Naive thymus-derived CD4-positive, alpha-beta T cell (primary cell): ENCODE measurements around the gene SNX30. TPM values are rescaled to one million over a fixed set of nuclear protein-coding genes. Genes with fewer than 3 reads are reported as not detected.

Source experiments
- ATAC-seq: fragments of 150-1000 bp; cut with Tn5 transposase; 2 replicates; pipeline ENCODE4 v1.10.0; 2021; ENCODE audit warnings: mild to moderate bottlenecking, moderate library complexity
- CTCF ChIA-PET: fragments of 350-600 bp; sonication (Branson Sonifier 250); formaldehyde crosslinking; loops from one replicate; lab custom pipeline; 2021; ENCODE audit warnings: antibody characterized with exemption; lab: Charles Lee
- POLR2A ChIA-PET: fragments of 350-600 bp; sonication (Branson Sonifier 250); formaldehyde crosslinking; loops from one replicate; lab custom pipeline; 2021; ENCODE audit warnings: antibody characterized with exemption, inconsistent platforms; lab: Charles Lee
- DNase-seq, 9 donors: peaks; one replicate each; pipeline versions ENCODE4 v3.0.0 to v3.0.0-alpha.2; 2020 to 2022; ENCODE audit warnings: mixed read lengths in 1 of 9
- H3K27ac ChIP-seq: one replicate; pipeline ENCODE4 v1.7.0; 2013; ENCODE audit warnings: mild to moderate bottlenecking, low read depth, low read length, moderate library complexity
- H3K27me3 ChIP-seq, 2 donors: one replicate each; pipeline ENCODE4 v1.7.0; 2013; ENCODE audit warnings: low read length in 2 of 2, mild to moderate bottlenecking in 2 of 2, moderate library complexity in 2 of 2; ENCODE audit not compliant: control insufficient read depth in 2 of 2, insufficient read depth in 2 of 2
- H3K36me3 ChIP-seq, 3 experiments: 1 replicate in 2 of 3; 2 replicates in 1 of 3; pipeline ENCODE4 v1.7.0; 2013; ENCODE audit warnings: low read length in 3 of 3, mild to moderate bottlenecking in 3 of 3, moderate library complexity in 1 of 3; ENCODE audit not compliant: insufficient read depth in 3 of 3, control insufficient read depth in 2 of 3
- H3K4me1 ChIP-seq, 2 donors: one replicate each; pipeline ENCODE4 v1.7.0; 2013; ENCODE audit warnings: low read length in 2 of 2, mild to moderate bottlenecking in 2 of 2, moderate library complexity in 1 of 2; ENCODE audit not compliant: control insufficient read depth in 2 of 2, insufficient read depth in 2 of 2
- H3K4me3 ChIP-seq: 2 replicates; pipeline ENCODE4 v1.7.0; 2013; ENCODE audit warnings: mild to moderate bottlenecking, low read length
- H3K9me3 ChIP-seq, 3 experiments: 1 replicate in 2 of 3; 2 replicates in 1 of 3; pipeline ENCODE4 v1.7.0; 2013; ENCODE audit warnings: low read length in 3 of 3; ENCODE audit not compliant: control insufficient read depth in 2 of 3
- H3K27ac Mint-ChIP-seq, 9 donors: one replicate each; pipeline ENCODE4 v1.8.0; 2020 to 2022; ENCODE audit warnings: mixed read lengths in 9 of 9, mild to moderate bottlenecking in 8 of 9, moderate library complexity in 5 of 9, inconsistent platforms in 2 of 9
- H3K27me3 Mint-ChIP-seq, 5 donors: one replicate each; pipeline ENCODE4 v1.8.0; 2021 to 2022; ENCODE audit warnings: mixed read lengths in 5 of 5, mild to moderate bottlenecking in 1 of 5
- H3K36me3 Mint-ChIP-seq, 5 donors: one replicate each; pipeline ENCODE4 v1.8.0; 2020 to 2022; ENCODE audit warnings: mixed read lengths in 5 of 5, mild to moderate bottlenecking in 3 of 5, inconsistent platforms in 1 of 5
- H3K4me1 Mint-ChIP-seq, 7 donors: one replicate each; pipeline ENCODE4 v1.8.0; 2020 to 2022; ENCODE audit warnings: mixed read lengths in 7 of 7, mild to moderate bottlenecking in 3 of 7, inconsistent platforms in 1 of 7
- H3K4me3 Mint-ChIP-seq, 10 donors: one replicate each; pipeline ENCODE4 v1.8.0; 2020 to 2022; ENCODE audit warnings: mild to moderate bottlenecking in 10 of 10, mixed read lengths in 10 of 10, moderate library complexity in 6 of 10, inconsistent platforms in 2 of 10
- H3K9me3 Mint-ChIP-seq, 11 donors: one replicate each; pipeline ENCODE4 v1.8.0; 2020 to 2022; ENCODE audit warnings: mixed read lengths in 11 of 11, mild to moderate bottlenecking in 4 of 11, inconsistent platforms in 1 of 11, moderate library complexity in 1 of 11
- intact Hi-C, 2 donors: fragments of 100-400 bp; cut with micrococcal nuclease; formaldehyde crosslinking; loops; one replicate each; pipeline ENCODE4 v1.15.1; 2023
- polyA plus RNA-seq, 2 donors: library from polyadenylated mRNA; unstranded; fragments of 300-500 nt; fragmentation: Illumina TruSeq; gene quantifications; one replicate each; pipeline ENCODE4 v1.2.3, GENCODE V29; 2021
- total RNA-seq, 6 experiments: library from RNA in 5 of 6; stranded (reverse) in 5 of 6; gene quantifications; 1 replicate in 5 of 6; 2 replicates in 1 of 6; pipeline ENCODE4 v1.2.3 and lab custom pipeline; 2021 to 2026

SNX30 gene
- total and polyA plus RNA-seq, 7 experiments from 2014 or later, result 0.98 to 15.8 (median 8.4) TPM

GRCh38 chr9:112787978-112788377 is 37.4 kb downstream of the SNX30 start:
- H3K27me3 Mint-ChIP-seq, result no peaks in the 10 kb centered on the region
- POLR2A ChIA-PET, result no interaction called here
- H3K4me3 Mint-ChIP-seq, result no peak overlapping the region
- H3K27ac ChIP-seq, result no peak overlapping the region
- H3K27ac Mint-ChIP-seq, result no peak overlapping the region
- H3K27me3 ChIP-seq, result no peaks in the 10 kb centered on the region
- no peaks in the 10 kb centered on the region for H3K4me1 ChIP-seq
- intact Hi-C loops, result no loop called here
- H3K9me3 ChIP-seq, result no peaks in the 10 kb centered on the region
- CTCF ChIA-PET, result no interaction called here
- no peak overlapping the region for H3K4me3 ChIP-seq
- peaks cover 18 to 46% (median 26%) of the 10 kb centered on the region in 7 donors for H3K4me1 Mint-ChIP-seq
- ATAC-seq (no peak), DNase-seq (no peak)
- peaks cover 0 to 8% (median 0%) of the 10 kb centered on the region in 5 donors for H3K36me3 Mint-ChIP-seq
- H3K9me3 Mint-ChIP-seq, result peaks cover 0 to 4% (median 0%) of the 10 kb centered on the region in 11 donors
- no peaks in the 10 kb centered on the region for H3K36me3 ChIP-seq

GRCh38 chr9:112789473-112789872 is 38.9 kb downstream of the SNX30 start:
- Mint-ChIP-seq H3K4me3 (no peak overlapping the region), H3K27me3 (no peaks in the 10 kb centered on the region), H3K36me3 (peaks cover 0 to 8% (median 0%) of the 10 kb centered on the region in 5 donors), H3K9me3 (peaks cover 0 to 4% (median 0%) of the 10 kb centered on the region in 11 donors), H3K27ac (peak overlapping the region in 1 of 9 donors; percentile 48), H3K4me1 (peaks cover 18 to 37% (median 27%) of the 10 kb centered on the region in 7 donors)
- ChIA-PET POLR2A (no interaction called here), CTCF (interaction anchor here (1.3 kb wide), 1 partner anchor 55 kb away, joined by 3 read pairs; no protein-coding TSS in a partner anchor)
- ATAC-seq, result no peak
- intact Hi-C loops, result no loop called here
- no peak for DNase-seq
- Histone ChIP-seq H3K4me3 (no peak overlapping the region), H3K27me3 (no peaks in the 10 kb centered on the region), H3K4me1 (no peaks in the 10 kb centered on the region), H3K27ac (no peak overlapping the region), H3K9me3 (no peaks in the 10 kb centered on the region), H3K36me3 (no peaks in the 10 kb centered on the region)

- peaks cover 18 to 32% (median 24%) of the 10 kb centered on the region in 7 donors for H3K4me1 Mint-ChIP-seq
- H3K27me3 ChIP-seq, result no peaks in the 10 kb centered on the region
- H3K4me1 ChIP-seq, result no peaks in the 10 kb centered on the region
- POLR2A ChIA-PET, result no interaction called here
- H3K9me3 ChIP-seq, result no peaks in the 10 kb centered on the region
- H3K36me3 ChIP-seq, result no peaks in the 10 kb centered on the region
- H3K27ac ChIP-seq, result no peak overlapping the region
- CTCF ChIA-PET, result interaction anchor here (1.3 kb wide), 1 partner anchor 56 kb away, joined by 3 read pairs; no protein-coding TSS in a partner anchor
- H3K4me3 Mint-ChIP-seq, result no peak overlapping the region
- H3K27ac Mint-ChIP-seq, result peak overlapping the region in 3 of 9 donors; percentile 15 to 48 (median 37)
- DNase-seq (no peak), ATAC-seq (no peak)
- peaks cover 0 to 8% (median 0%) of the 10 kb centered on the region in 5 donors for H3K36me3 Mint-ChIP-seq
- intact Hi-C loops, result loop anchor here (5.0 to 10.0 kb wide), 5 partner anchors 225 to 705 kb away; partner anchors contain the start of gene KIAA1958 (in 1 of the 2)
- no peak overlapping the region for H3K4me3 ChIP-seq
- no peaks in the 10 kb centered on the region for H3K27me3 Mint-ChIP-seq
- peaks cover 0 to 4% (median 0%) of the 10 kb centered on the region in 11 donors for H3K9me3 Mint-ChIP-seq
These were observed 39.6 kb downstream of the SNX30 start for GRCh38 chr9:112789891-112790774.

- POLR2A ChIA-PET, result interaction anchor here (0.6 kb wide), 1 partner anchor 11 kb away, joined by 3 read pairs; no protein-coding TSS in a partner anchor
- H3K27ac Mint-ChIP-seq, result peak overlapping the region in 1 of 9 donors; percentile 16
- intact Hi-C loops, result loop anchor here (1.0 to 10.0 kb wide), 13 partner anchors 41 to 1032 kb away; partner anchors contain the start of genes INIP (in 1 of the 2), KIAA1958 (in 1 of the 2) and SNX30 (in 1 of the 2)
These were observed 42.1 kb downstream of the SNX30 start for GRCh38 chr9:112792670-112793069.

GRCh38 chr9:112793213-112793810 is 42.8 kb downstream of the SNX30 start:
- H3K27ac ChIP-seq, result no peak overlapping the region
- Mint-ChIP-seq H3K4me1 (peaks cover 0 to 19% (median 12%) of the 10 kb centered on the region in 7 donors), H3K27ac (no peak overlapping the region), H3K4me3 (no peak overlapping the region), H3K27me3 (no peaks in the 10 kb centered on the region), H3K36me3 (no peaks in the 10 kb centered on the region), H3K9me3 (no peaks in the 10 kb centered on the region)
- POLR2A ChIA-PET, result interaction anchor here (0.6 kb wide), 1 partner anchor 12 kb away, joined by 3 read pairs; no protein-coding TSS in a partner anchor
- no peaks in the 10 kb centered on the region for H3K36me3 ChIP-seq
- intact Hi-C loops, result loop anchor here (1.0 to 10.0 kb wide), 13 partner anchors 42 to 1033 kb away; partner anchors contain the start of genes INIP (in 1 of the 2), KIAA1958 (in 1 of the 2) and SNX30 (in 1 of the 2)
- no peaks in the 10 kb centered on the region for H3K27me3 ChIP-seq
- H3K9me3 ChIP-seq, result no peaks in the 10 kb centered on the region
- DNase-seq (peak; percentile 59 to 76 (median 72)), ATAC-seq (peak; percentile 98)
- CTCF ChIA-PET, result interaction anchor here (0.5 to 1.8 kb wide), 10 partner anchors 14 to 354 kb away, joined by 3 to 6 read pairs (median 4); partner anchors contain the start of gene KIAA1958
- H3K4me3 ChIP-seq, result no peak overlapping the region
- H3K4me1 ChIP-seq, result no peaks in the 10 kb centered on the region

More at GRCh38 chr9:112792670-112793069, 42.1 kb downstream of the SNX30 start:
- no peaks in the 10 kb centered on the region for H3K27me3 Mint-ChIP-seq
- no peak overlapping the region for H3K4me3 Mint-ChIP-seq
- Histone ChIP-seq H3K4me1 (no peaks in the 10 kb centered on the region), H3K27ac (no peak overlapping the region), H3K27me3 (no peaks in the 10 kb centered on the region), H3K9me3 (no peaks in the 10 kb centered on the region), H3K4me3 (no peak overlapping the region), H3K36me3 (no peaks in the 10 kb centered on the region)
- no peaks in the 10 kb centered on the region for H3K9me3 Mint-ChIP-seq
- CTCF ChIA-PET, result interaction anchor here (0.5 to 1.8 kb wide), 10 partner anchors 13 to 353 kb away, joined by 3 to 6 read pairs (median 4); partner anchors contain the start of gene KIAA1958
- ATAC-seq, result no peak
- no peaks in the 10 kb centered on the region for H3K36me3 Mint-ChIP-seq
- DNase-seq, result no peak
- H3K4me1 Mint-ChIP-seq, result peaks cover 0 to 22% (median 13%) of the 10 kb centered on the region in 7 donors

GRCh38 chr9:112794731-112795130 is 44.2 kb downstream of the SNX30 start:
- H3K9me3 Mint-ChIP-seq, result no peaks in the 10 kb centered on the region
- DNase-seq (no peak), ATAC-seq (no peak)
- POLR2A ChIA-PET, result no interaction called here
- no peak overlapping the region for H3K27ac Mint-ChIP-seq
- Histone ChIP-seq H3K9me3 (no peaks in the 10 kb centered on the region), H3K27me3 (no peaks in the 10 kb centered on the region), H3K27ac (no peak overlapping the region), H3K4me1 (no peaks in the 10 kb centered on the region), H3K36me3 (no peaks in the 10 kb centered on the region), H3K4me3 (no peak overlapping the region)
- intact Hi-C loops, result loop anchor here (5.0 to 10.0 kb wide), 5 partner anchors 230 to 710 kb away; partner anchors contain the start of gene KIAA1958 (in 1 of the 2)
- no peaks in the 10 kb centered on the region for H3K27me3 Mint-ChIP-seq
- no peaks in the 10 kb centered on the region for H3K36me3 Mint-ChIP-seq
- CTCF ChIA-PET, result no interaction called here
- no peak overlapping the region for H3K4me3 Mint-ChIP-seq
- H3K4me1 Mint-ChIP-seq, result peaks cover 0 to 12% (median 7%) of the 10 kb centered on the region in 7 donors
